Activated CD8-positive, alpha-beta memory T cell treated with anti-CD3 and anti-CD28 coated beads for 36 hours (primary cell): Measurements from ENCODE around the gene AURKAIP1. TPM values are rescaled to one million over a fixed set of nuclear protein-coding genes. Genes with fewer than 3 reads are reported as not detected.
"Not testable (repeated sequence)": the region's sequence is repeated elsewhere in the genome, so short reads cannot be mapped to it uniquely, and the experiment has no call there.

ENCODE experiments used
- CTCF ChIA-PET: fragments of 350-600 bp; sonication (Branson Sonifier 250); formaldehyde crosslinking; loops from one replicate; lab custom pipeline; 2021; ENCODE audit warnings: antibody characterized with exemption; lab: Charles Lee
- POLR2A ChIA-PET: fragments of 350-600 bp; sonication (Branson Sonifier 250); formaldehyde crosslinking; loops from one replicate; lab custom pipeline; 2021; ENCODE audit warnings: antibody characterized with exemption; lab: Charles Lee
- total RNA-seq, 2 experiments: library from RNA; stranded (reverse); gene quantifications; one replicate each; pipeline ENCODE4 v1.2.3, GENCODE V29; 2021

AURKAIP1 gene
- total RNA-seq, 2 experiments from 2014 or later = 164 to 167 TPM

DNA sequence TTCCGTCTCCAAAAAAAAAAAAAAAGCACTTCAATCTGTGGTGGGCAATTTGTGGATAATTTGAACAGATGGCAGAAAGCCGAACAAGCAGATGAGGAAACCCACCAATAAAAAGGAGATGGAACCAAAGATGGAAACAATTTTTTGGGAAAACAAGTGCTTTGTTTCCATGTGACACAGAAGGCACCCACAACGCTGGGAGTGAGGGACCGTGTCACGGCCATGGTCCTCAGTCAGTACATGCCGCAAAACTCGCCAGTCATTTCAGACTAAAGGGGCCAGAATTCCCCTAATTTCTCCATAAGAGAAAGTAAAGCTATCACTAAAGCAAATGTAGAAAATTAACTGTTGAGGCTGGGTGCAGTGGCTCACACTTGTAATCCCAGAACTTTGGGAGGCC, 19.1 kb upstream of the AURKAIP1 start:
- CTCF ChIA-PET = no interaction called here
- POLR2A ChIA-PET = no interaction called here

- ChIA-PET POLR2A (interaction anchor here (0.5 kb wide), 1 partner anchor 260 kb away, joined by 6 read pairs; no protein-coding TSS in a partner anchor), CTCF (no interaction called here)
These were observed 18.4 kb upstream of the AURKAIP1 start for GRCh38 chr1:1393428-1393827.

- POLR2A ChIA-PET = interaction anchor here (0.5 kb wide), 1 partner anchor 260 kb away, joined by 6 read pairs; no protein-coding TSS in a partner anchor
- CTCF ChIA-PET = no interaction called here
These were observed 18.0 kb upstream of the AURKAIP1 start for GRCh38 chr1:1393014-1393413.

DNA sequence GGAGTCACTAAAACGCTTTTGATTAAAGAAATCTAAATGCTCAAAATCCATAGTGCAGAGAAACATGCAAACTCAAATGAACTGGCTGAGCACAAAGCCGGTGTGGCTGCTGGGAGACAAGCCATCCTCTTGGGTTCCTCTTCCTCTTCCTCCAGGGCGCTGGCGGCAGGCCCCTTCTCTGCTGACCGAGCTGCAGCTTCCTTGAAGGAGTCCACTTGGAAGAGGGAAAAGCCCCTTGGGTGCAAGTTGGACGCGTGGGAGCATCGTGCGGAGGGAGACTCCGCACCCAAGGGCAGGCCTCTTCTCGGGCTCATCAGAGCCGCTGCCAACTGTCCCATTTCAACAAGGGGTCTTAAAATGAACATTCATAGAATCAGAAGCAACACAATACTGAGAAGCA, 16.2 kb upstream of the AURKAIP1 start:
- POLR2A ChIA-PET = no interaction called here
- CTCF ChIA-PET = interaction anchor here (0.9 to 1.3 kb wide), 2 partner anchors 9 to 16 kb away, joined by 3 to 5 read pairs; partner anchors contain the start of gene MRPL20

- ChIA-PET CTCF (interaction anchor here (0.9 to 1.3 kb wide), 3 partner anchors 10 to 17 kb away, joined by 3 to 5 read pairs (median 3); partner anchors contain the start of gene MRPL20), POLR2A (no interaction called here)
These were observed 15.7 kb upstream of the AURKAIP1 start for GRCh38 chr1:1390675-1391074.

- ChIA-PET POLR2A (interaction anchor here (1.2 kb wide), 1 partner anchor 11 kb away, joined by 4 read pairs; the partner anchor contains the start of gene CCNL2), CTCF (no interaction called here)
These were observed 13.1 kb upstream of the AURKAIP1 start for GRCh38 chr1:1388078-1388472.

- CTCF ChIA-PET = no interaction called here
These were observed 12.4 kb upstream of the AURKAIP1 start for GRCh38 chr1:1387098-1388077.

GRCh38 chr1:1385931-1386330, 10.9 kb upstream of the AURKAIP1 start:
- ChIA-PET POLR2A (interaction anchor here (1.3 kb wide), 1 partner anchor 13 kb away, joined by 3 read pairs; the partner anchor contains the start of gene CCNL2), CTCF (no interaction called here)

More at GRCh38 chr1:1387098-1388077, 12.4 kb upstream of the AURKAIP1 start:
- POLR2A ChIA-PET = interaction anchor here (1.2 kb wide), 1 partner anchor 12 kb away, joined by 4 read pairs; the partner anchor contains the start of gene CCNL2

DNA sequence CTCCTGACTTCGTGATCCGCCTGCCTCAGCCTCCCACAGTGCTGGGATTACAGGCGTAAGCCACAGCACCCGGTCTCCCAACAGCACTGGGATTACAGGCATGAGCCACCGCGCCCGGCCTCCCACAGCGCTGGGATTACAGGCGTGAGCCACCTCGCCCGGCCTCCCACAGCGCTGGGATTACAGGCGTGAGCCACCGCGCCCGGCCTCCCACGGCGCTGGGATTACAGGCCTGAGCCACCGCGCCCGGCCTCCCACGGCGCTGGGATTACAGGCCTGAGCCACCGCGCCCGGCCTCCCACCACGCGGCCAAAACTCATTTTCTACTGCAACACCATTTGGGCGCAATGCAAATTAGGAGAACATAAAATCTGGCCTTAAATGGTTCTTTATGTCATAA, 10.3 kb upstream of the AURKAIP1 start:
- POLR2A ChIA-PET = interaction anchor here (1.3 kb wide), 1 partner anchor 14 kb away, joined by 3 read pairs; the partner anchor contains the start of gene CCNL2
- CTCF ChIA-PET = not testable (repeated sequence)

DNA sequence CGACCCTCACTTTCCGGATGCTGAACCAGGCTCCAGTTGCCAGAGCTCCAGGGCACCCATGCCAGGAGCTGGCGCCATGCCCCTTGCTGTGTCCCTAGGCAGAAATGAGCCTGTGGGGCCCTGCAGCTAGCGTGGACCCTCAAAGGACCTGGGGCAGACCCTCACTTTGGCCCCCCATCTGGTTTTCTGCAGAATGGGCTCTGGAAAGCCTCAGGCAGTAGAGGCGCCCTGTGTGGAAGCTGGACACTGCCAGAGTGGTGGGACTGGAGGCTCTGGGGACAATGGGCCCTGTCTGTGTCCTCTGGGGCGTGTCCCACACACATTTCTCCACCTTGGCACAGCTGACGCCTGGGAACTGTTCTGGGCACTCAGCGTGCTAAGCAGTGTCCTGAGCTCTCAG, 6.3 kb upstream of the AURKAIP1 start:
- POLR2A ChIA-PET = no interaction called here
- CTCF ChIA-PET = interaction anchor here (1.1 kb wide), 1 partner anchor 9 kb away, joined by 3 read pairs; no protein-coding TSS in a partner anchor

- ChIA-PET POLR2A (no interaction called here), CTCF (interaction anchor here (1.1 to 1.6 kb wide), 2 partner anchors 9 to 19 kb away, joined by 3 read pairs; no protein-coding TSS in a partner anchor)
These were observed 5.9 kb upstream of the AURKAIP1 start for GRCh38 chr1:1380860-1381259.

DNA sequence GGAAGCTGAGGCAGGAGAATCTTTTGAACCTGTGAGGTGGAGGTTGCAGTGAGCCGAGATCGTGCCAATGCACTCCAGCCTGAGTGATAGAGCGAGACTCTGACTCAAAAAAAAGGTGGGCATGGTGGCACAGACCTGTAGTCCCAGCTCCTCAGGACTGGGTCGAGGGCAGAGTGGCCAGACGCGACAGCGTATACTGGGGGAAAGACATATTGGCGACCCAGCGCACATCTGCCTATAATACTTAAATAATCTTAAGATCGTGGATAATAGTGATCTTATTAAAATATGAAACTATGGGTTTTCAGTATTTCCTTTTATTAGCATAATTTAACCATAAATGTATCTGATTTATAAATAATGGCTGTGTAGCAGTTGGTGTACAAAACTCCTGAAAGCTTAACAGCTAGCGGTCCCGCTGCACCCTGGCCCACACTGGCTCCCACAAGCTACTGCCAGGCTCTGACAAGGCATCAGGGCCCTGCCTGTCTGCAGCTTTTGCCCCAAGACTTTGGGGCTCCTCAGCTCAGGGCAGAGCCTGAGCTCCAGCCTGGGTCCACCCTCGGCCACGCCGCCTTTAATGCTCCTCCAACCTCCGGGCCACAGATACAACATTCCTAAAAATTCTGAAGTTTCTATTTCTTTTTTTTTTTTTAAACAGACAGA, 2.7 kb upstream of the AURKAIP1 start:
- ChIA-PET POLR2A (interaction anchor here (0.6 kb wide), 2 partner anchors 20 to 220 kb away, joined by 3 to 6 read pairs; no protein-coding TSS in a partner anchor), CTCF (interaction anchor here (0.7 to 1.0 kb wide), 2 partner anchors 21 to 24 kb away, joined by 3 read pairs; partner anchors contain the start of gene CCNL2)

DNA sequence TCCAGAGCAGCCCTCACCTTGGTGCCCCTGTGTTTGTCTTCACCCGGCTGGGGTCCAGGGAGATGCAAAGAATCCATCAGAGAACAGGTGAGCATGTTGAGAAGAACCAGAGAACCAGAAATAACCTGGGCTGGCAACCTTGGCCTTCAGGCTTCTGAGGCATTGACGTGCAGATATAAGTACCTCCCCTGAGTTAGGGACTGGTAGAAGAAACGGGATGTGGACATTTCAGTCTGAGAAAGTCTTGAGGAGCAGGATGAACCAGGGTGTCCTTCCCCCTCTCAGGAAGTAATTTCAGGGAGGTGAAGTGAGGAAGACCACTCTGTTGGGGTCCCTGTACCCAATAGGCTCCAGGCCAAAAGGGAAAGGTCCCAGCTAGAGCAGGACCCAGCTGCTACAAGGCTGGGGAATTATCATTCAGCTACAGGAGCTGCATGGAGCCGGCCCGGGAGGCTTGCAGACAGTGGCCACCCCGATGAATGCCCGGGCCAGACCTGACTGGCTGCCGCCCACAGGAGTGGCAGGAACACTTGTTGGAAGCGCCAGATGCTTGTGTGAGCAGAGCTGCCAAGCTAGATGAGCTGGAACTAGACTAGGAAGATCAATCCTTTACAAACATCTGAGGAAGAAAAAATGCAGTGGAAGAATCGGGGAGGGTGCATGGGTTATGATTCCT, 1.7 kb upstream of the AURKAIP1 start:
- ChIA-PET CTCF (interaction anchor here (1.0 kb wide), 1 partner anchor 22 kb away, joined by 3 read pairs; the partner anchor contains the start of gene CCNL2), POLR2A (interaction anchor here (0.7 to 2.2 kb wide), 3 partner anchors 22 to 76 kb away, joined by 3 to 8 read pairs (median 3); partner anchors contain the start of gene CCNL2)

DNA sequence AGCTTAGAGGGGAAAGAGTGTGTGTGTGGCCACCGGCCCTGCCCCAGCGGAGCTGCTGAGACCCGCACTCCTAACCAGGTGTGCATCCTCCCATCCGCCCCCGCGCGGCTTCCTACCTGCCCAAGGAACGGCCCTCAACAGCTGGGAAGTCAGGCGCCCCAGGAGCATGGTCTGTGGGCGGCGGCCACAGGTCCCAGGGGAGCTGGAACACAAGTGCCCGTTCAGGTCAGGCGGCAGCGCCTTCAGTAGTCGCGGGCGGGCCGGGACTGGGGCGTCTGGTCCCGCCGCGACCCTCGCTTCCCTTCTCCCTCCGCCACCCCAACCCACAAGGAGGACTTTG, 448 bp downstream of the AURKAIP1 start:
- POLR2A ChIA-PET = interaction anchor here (0.9 to 2.2 kb wide), 6 partner anchors 24 to 65 kb away, joined by 3 to 11 read pairs (median 6); partner anchors contain the start of genes CCNL2 and MRPL20
- CTCF ChIA-PET = interaction anchor here (0.6 to 4.0 kb wide), 8 partner anchors 9 to 131 kb away, joined by 3 to 12 read pairs (median 6); partner anchors contain the start of genes CCNL2, MRPL20 and MXRA8

GRCh38 chr1:1373815-1374588, 1.0 kb downstream of the AURKAIP1 start:
- CTCF ChIA-PET = interaction anchor here (0.8 to 4.0 kb wide), 7 partner anchors 9 to 132 kb away, joined by 3 to 12 read pairs (median 4); partner anchors contain the start of genes MRPL20 and MXRA8
- POLR2A ChIA-PET = interaction anchor here (0.9 to 2.2 kb wide), 2 partner anchors 27 to 28 kb away, joined by 3 to 8 read pairs; no protein-coding TSS in a partner anchor

DNA sequence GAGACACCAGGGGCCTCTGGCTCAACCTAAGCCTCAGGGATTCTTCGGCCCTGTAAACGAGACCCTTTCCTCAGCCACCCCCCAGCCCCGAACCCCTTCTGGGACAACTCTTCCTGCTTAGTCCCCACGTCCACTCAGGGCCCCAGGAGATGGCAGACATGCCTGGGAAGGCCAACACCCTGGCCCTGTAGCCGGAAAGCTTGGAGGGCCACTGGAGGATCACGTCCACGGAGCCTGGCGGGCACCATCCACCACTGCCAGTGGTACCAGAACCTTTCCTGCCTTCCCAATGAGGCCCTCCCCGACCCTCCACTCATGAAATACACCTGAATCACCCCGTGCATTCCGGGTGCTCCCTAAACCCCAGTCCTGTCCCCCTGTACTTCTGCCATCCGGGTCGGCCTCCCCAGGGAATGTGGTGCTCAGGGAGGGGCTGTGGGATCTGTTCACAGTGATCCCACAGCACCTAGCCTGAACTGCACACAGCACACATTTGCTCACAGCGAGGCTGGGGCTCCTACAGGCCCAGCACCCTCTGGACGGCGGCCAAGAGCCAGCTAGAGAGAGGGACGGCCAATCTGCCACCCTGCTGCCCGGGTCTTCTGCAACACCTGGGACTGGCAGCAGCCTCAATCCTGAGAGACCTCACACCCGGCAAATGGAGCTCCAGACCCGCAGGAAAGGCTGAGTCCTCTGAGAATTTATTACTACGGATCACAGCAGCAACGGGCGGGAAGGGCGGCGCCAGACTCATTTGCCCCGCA, 1.8 kb downstream of the AURKAIP1 start:
- ChIA-PET POLR2A (interaction anchor here (1.1 kb wide), 1 partner anchor 160 kb away, joined by 3 read pairs; no protein-coding TSS in a partner anchor), CTCF (interaction anchor here (0.7 to 4.0 kb wide), 11 partner anchors 8 to 371 kb away, joined by 3 to 14 read pairs (median 4); partner anchors contain the start of genes DVL1, MXRA8 and UBE2J2)
